ENCODE data around the gene ZNF488. TPM values are rescaled to one million over a fixed set of nuclear protein-coding genes. Genes with fewer than 3 reads are reported as not detected.

Gene ZNF488
- total RNA-seq, 1 donor from 2014 or later: 0.35 TPM

- Mint-ChIP-seq H3K4me3 (ENCODE audit: unreplicated experiment) (no peak overlapping the region), H3K27ac (ENCODE audit: unreplicated experiment) (no peak overlapping the region), H3K4me1 (ENCODE audit: unreplicated experiment) (peaks cover 36% of the 10 kb centered on the region), H3K36me3 (ENCODE audit: unreplicated experiment) (no peaks in the 10 kb centered on the region), H3K27me3 (ENCODE audit: unreplicated experiment) (peaks cover 2% of the 10 kb centered on the region), H3K9me3 (ENCODE audit: unreplicated experiment) (peaks cover 6% of the 10 kb centered on the region)
- no peak for TF ChIP-seq CTCF (IDR thresholded peaks at IDR 0.05)
- DNase-seq (ENCODE audit: extremely low spot score, unreplicated experiment): peak; percentile 57
Observed at GRCh38 chr10:47401210-47401609, 17.1 kb upstream of the ZNF488 start.

DNA sequence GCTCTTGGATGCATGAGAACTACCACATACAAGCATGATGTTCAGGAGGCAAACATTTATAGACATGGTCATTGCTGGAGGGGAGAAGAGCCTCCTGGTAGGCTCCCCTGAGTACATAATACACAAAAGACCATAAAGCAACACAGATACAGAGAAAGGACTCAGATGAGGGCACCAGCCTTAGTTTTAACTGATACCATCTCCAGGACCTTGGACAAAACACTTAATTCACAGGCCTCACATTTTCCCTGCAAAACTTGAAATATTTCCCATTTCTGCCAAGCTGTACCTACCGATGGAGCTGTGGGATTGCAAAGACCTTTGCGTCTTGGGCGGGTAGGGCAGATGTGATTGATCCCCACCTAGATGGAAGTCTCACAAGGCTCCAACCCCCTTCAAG is 16.7 kb upstream of the ZNF488 start:
- peaks cover 5% of the 10 kb centered on the region for H3K27me3 Mint-ChIP-seq (ENCODE audit: unreplicated experiment)
- no peak overlapping the region for H3K4me3 Mint-ChIP-seq (ENCODE audit: unreplicated experiment)
- H3K4me1 Mint-ChIP-seq (ENCODE audit: unreplicated experiment): peaks cover 36% of the 10 kb centered on the region
- peaks cover 2% of the 10 kb centered on the region for H3K36me3 Mint-ChIP-seq (ENCODE audit: unreplicated experiment)
- TF ChIP-seq CTCF (IDR thresholded peaks at IDR 0.05): no peak
- H3K9me3 Mint-ChIP-seq (ENCODE audit: unreplicated experiment): peaks cover 9% of the 10 kb centered on the region
- DNase-seq (ENCODE audit: extremely low spot score, unreplicated experiment): no peak
- no peak overlapping the region for H3K27ac Mint-ChIP-seq (ENCODE audit: unreplicated experiment)

GRCh38 chr10:47400251-47400650 is 16.2 kb upstream of the ZNF488 start:
- no peak overlapping the region for H3K4me3 Mint-ChIP-seq (ENCODE audit: unreplicated experiment)
- peak; percentile 51 for DNase-seq (ENCODE audit: extremely low spot score, unreplicated experiment)
- no peak for TF ChIP-seq CTCF (IDR thresholded peaks at IDR 0.05)
- peaks cover 36% of the 10 kb centered on the region for H3K4me1 Mint-ChIP-seq (ENCODE audit: unreplicated experiment)
- no peak overlapping the region for H3K27ac Mint-ChIP-seq (ENCODE audit: unreplicated experiment)
- peaks cover 7% of the 10 kb centered on the region for H3K27me3 Mint-ChIP-seq (ENCODE audit: unreplicated experiment)
- peaks cover 13% of the 10 kb centered on the region for H3K9me3 Mint-ChIP-seq (ENCODE audit: unreplicated experiment)
- peaks cover 4% of the 10 kb centered on the region for H3K36me3 Mint-ChIP-seq (ENCODE audit: unreplicated experiment)

- Mint-ChIP-seq H3K27ac (ENCODE audit: unreplicated experiment) (no peak overlapping the region), H3K9me3 (ENCODE audit: unreplicated experiment) (peaks cover 13% of the 10 kb centered on the region), H3K27me3 (ENCODE audit: unreplicated experiment) (peaks cover 30% of the 10 kb centered on the region), H3K36me3 (ENCODE audit: unreplicated experiment) (peaks cover 4% of the 10 kb centered on the region), H3K4me3 (ENCODE audit: unreplicated experiment) (no peak overlapping the region), H3K4me1 (ENCODE audit: unreplicated experiment) (peaks cover 10% of the 10 kb centered on the region)
- no peak for TF ChIP-seq CTCF (IDR thresholded peaks at IDR 0.05)
- DNase-seq (ENCODE audit: extremely low spot score, unreplicated experiment): no peak
Observed at GRCh38 chr10:47397256-47397655, 13.2 kb upstream of the ZNF488 start.

GRCh38 chr10:47396311-47396717 is 12.2 kb upstream of the ZNF488 start:
- TF ChIP-seq CTCF (IDR thresholded peaks at IDR 0.05): no peak
- H3K9me3 Mint-ChIP-seq (ENCODE audit: unreplicated experiment): peaks cover 13% of the 10 kb centered on the region
- peaks cover 4% of the 10 kb centered on the region for H3K36me3 Mint-ChIP-seq (ENCODE audit: unreplicated experiment)
- no peak overlapping the region for H3K27ac Mint-ChIP-seq (ENCODE audit: unreplicated experiment)
- peaks cover 35% of the 10 kb centered on the region for H3K27me3 Mint-ChIP-seq (ENCODE audit: unreplicated experiment)
- DNase-seq (ENCODE audit: extremely low spot score, unreplicated experiment): no peak
- H3K4me3 Mint-ChIP-seq (ENCODE audit: unreplicated experiment): no peak overlapping the region
- H3K4me1 Mint-ChIP-seq (ENCODE audit: unreplicated experiment): peaks cover 4% of the 10 kb centered on the region
